Fibroblast of villous mesenchyme (primary cell): Measurements from ENCODE around the gene SEPTIN5. TPM values are rescaled to one million over a fixed set of nuclear protein-coding genes. Genes with fewer than 3 reads are reported as not detected.
A peak's percentile ranks its signal among the peaks of the same experiment; 100 is the strongest.

Source experiments
- DNase-seq: peaks from one replicate; pipeline ENCODE4 v3.0.0-alpha.2; 2010; ENCODE audit warnings: low read depth
- H3K4me3 ChIP-seq: 2 replicates; pipeline ENCODE4 v1.5.1; 2011; ENCODE audit warnings: low read depth, mild to moderate bottlenecking, low read length
- total RNA-seq: library from RNA; depleted of rRNA; stranded (reverse); fragments of >200 nt; gene quantifications from 2 replicates; pipeline ENCODE4 v1.2.3, GENCODE V29; 2012
- TF ChIP-seq, protein P1 (sequence below): IDR thresholded peaks from 2 replicates; pipeline ENCODE4 v1.5.1; 2012; ENCODE audit warnings: low read depth, mild to moderate bottlenecking, low read length; ENCODE audit not compliant: insufficient read depth

Gene SEPTIN5
- total RNA-seq, 1 donor = 10.4 TPM

DNA sequence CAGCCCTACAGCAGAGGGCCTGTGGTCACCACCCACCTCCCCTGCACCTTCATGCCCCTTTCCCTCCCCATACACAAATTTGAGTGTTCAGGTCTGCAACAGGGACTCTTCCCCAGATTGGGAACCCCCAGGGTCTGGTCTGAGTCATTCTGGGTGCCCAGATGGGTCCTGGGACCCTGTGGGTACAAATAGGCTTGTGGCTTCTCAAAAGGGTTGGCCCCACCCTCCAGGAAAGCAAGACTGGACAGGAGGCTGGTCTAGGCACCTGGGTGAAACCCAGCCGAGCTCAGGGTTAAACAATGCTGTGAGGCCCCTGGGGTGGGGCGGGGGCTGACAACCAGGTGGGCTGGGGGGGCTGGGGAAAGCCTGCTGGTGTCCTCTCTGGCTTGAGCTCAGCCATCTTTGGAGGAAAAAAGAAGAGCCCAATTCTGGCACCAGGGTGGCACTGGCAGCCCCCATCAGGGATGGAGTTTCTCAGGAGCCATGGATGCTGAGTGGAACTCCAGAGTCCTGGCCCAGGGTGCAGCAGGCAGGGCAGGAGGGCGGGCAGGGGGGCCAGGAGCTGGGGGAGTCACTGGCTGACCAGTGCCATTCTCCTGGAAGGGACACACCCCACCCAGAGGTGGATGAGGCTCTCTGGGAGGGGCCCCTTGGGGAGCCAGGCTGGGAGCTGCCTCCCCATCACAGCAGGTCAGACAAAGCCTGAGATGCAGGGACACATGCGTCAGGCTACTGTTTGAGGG is 1.1 kb downstream of the SEPTIN5 start:
- TF ChIP-seq, protein P1, sequence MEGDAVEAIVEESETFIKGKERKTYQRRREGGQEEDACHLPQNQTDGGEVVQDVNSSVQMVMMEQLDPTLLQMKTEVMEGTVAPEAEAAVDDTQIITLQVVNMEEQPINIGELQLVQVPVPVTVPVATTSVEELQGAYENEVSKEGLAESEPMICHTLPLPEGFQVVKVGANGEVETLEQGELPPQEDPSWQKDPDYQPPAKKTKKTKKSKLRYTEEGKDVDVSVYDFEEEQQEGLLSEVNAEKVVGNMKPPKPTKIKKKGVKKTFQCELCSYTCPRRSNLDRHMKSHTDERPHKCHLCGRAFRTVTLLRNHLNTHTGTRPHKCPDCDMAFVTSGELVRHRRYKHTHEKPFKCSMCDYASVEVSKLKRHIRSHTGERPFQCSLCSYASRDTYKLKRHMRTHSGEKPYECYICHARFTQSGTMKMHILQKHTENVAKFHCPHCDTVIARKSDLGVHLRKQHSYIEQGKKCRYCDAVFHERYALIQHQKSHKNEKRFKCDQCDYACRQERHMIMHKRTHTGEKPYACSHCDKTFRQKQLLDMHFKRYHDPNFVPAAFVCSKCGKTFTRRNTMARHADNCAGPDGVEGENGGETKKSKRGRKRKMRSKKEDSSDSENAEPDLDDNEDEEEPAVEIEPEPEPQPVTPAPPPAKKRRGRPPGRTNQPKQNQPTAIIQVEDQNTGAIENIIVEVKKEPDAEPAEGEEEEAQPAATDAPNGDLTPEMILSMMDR = no peak
- H3K4me3 ChIP-seq = peak overlapping the region; percentile 57
- no peak for DNase-seq

DNA sequence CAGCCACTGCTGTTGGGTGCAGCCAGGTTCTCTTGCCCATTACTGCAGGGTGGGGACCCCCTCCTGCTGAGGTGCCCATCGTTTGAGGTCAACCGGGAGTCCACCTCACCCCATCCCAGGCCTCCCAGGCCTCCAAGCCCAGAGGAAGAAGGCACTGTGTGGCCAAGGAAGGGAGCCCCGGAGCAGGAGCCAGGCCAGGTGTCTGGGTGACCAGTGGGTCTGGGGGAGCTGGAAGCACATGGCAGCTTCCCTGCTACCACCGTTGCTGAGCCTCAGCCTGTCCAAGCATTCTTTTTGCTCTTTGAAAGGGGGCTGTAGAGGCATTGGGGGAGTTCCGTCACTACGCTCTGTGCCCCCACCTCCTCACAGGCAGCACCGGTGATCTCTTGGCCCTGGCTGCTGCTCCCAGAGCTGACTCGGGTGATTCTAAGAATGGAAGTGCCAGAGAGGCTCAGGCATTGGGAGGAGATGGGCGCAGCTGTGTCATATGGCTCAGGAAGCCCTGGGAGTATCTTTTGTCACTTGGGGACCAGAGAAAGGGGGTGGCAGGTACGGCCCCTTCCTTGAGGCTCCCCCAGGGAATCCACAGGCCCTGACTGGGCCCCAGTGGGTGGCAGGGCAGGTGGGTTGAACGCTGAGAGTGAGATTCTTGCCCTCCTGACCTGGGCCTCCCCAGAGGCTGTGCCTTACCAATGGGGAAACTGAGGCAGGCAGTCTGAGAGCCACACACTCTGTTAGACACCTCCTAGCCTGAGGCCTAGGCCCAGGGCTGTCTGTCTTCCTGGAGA is 1.9 kb downstream of the SEPTIN5 start:
- TF ChIP-seq, protein P1 = no peak
- H3K4me3 ChIP-seq = no peak overlapping the region
- no peak for DNase-seq

DNA sequence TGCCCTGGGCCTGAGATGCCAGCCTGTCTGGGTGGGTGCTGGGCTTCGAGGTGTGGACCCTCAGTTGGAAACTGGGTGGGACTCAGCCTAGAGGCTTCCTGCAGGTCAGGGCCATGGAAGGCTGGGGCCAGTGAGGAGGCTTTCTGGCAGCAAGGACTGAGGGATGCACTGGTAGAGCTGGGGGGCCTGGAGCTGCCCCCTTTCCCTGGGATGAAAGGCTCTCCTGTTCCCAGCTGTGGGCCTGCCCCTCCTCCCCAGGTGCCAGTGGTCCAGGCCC is 2.5 kb downstream of the SEPTIN5 start:
- DNase-seq = no peak
- H3K4me3 ChIP-seq = no peak overlapping the region
- TF ChIP-seq, protein P1 = no peak

DNA sequence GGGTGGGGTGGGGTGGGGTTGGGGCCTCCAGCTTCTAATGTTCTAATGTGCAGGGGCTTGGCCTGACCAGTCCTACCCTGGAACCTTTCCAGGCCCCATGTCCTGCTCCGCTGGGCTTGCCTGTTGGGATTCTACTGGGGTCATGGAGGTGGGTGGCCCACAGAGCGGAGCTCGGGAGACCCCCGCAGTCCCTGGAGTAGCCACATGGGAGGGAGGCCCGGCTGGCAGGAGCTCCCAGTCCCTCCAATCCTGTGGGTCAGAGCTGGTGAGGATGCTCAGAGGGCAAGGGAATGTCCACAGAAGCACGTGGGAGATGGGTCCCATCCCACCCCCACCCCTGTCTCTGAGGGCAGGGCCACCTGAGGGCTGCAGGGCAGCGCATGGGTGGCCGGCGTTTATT is 2.9 kb downstream of the SEPTIN5 start:
- DNase-seq = no peak
- TF ChIP-seq, protein P1 = no peak
- no peak overlapping the region for H3K4me3 ChIP-seq

DNA sequence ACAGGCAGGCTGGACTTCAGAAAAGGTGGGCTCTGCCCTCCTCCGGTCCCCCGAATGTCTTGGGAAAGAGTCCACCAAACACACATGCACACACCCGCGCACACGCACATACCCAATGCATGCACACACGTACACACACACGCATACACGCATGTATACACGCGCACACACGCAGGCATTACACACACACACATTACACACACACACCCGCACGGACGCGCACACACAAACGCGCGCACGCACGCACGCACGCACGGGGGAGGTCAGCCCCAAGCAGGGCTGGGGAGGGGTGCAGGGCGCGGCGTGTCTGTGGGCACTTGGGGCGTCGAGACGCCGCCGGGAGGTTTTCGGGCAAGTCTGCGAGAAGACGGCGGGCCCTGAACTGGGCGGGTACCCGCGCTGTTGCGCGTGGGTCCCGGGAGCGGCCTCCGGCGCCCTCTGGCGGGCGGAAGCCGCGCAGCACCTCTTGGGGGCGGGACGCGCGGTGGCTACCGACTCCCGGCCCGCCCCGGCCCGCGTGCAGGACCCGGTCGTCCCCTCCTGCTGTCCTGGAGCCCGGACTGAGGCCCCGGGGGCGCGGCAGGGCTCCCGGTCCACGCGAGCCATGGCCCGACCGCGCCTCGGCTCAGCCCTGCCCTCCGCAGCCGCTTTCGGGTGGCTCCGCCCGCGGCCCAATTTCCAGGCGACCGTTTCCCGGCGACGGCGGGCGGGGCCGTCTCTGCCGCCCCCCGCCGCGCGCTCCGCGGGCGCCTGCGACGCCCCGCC is 3.6 kb downstream of the SEPTIN5 start:
- peak; percentile 63 for DNase-seq
- H3K4me3 ChIP-seq = peak overlapping the region; percentile 63
- TF ChIP-seq, protein P1 = peak; percentile 58

DNA sequence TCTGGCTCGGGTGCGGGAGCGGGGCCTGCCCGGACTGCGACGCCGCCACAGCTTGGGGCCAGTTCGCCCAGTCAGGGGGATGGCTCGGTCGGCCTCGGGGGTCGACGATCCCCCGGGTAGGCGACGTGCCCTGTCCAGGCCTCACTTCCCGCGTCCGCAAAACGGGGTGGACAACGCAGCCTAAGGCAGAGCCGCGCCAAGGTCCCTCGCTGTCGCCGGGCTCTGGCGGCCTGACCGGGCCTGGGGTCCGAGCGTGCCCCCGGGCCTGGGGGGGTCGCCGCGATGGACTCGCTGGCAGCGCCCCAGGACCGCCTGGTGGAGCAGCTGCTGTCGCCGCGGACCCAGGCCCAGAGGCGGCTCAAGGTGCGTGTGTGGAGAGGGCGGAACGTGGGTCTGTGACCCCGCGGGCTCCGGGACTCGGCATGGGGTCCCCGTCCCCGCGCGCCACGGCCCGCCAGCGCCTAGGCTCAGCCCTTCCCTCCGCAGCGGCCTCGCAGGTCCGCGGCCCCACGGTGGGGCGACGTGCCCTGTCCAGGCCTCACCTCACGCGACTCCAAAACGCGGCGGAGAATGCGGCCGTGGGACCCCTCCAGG is 4.2 kb downstream of the SEPTIN5 start:
- DNase-seq = no peak
- TF ChIP-seq, protein P1 = no peak
- H3K4me3 ChIP-seq = peak overlapping the region; percentile 63
